Hematopoietic multipotent progenitor cell treated with erythropoietin and hydrocortisone succinate and interleukin-3 and kit ligand, for 6 days (in vitro differentiated cells): ENCODE data around the gene RBL1.
"Not testable (repeated sequence)": the region's sequence is repeated elsewhere in the genome, so short reads cannot be mapped to it uniquely, and the experiment has no call there.

ENCODE experiments used
- DNase-seq: peaks from one replicate; pipeline ENCODE4 v3.0.0-alpha.2; 2015

The RBL1 gene

DNA sequence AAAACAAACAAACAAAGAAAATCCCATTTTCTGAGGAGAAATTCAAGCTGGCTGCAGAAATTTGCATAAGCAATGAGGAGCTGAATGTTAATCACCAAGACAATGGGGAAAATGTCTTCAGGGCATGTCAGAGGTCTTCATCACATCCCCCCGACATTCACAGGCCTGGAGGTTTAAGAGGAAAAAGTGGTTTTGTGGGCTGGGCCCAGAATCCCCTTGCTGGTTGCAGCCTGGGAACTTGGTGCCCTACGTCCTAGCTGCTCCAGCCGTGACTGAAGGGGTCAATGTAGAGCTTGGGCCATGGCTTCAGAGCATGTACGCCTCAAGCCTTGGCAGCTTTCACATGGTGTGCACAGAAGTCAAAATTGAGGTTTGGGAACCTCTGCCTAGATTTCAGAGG is 101.6 kb downstream of the RBL1 start:
- not testable (repeated sequence) for DNase-seq

DNA sequence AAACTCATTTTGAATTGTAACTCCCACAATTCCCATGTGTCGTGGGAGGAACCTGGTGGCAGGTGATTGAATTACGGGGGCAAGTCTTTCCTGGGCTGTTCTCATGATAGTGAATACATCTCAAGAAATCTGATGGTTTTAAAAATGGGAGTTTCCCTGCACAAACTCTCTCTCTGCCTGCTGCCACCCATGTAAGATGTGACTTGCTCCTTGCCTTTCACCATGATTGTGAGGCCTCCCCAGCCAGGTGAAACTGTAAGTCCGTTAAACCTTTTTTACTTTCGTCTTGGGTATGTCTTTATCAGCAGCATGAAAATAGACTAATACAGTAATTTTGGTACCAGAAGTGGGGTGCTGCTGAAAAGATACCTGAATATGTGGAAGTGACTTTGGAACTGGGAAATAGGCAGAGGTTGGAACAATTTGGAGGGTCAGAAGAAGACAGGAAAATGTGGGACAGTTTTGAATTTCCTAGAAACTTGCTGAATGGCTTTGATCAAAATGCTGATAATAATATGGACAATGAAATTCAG is 102.9 kb downstream of the RBL1 start:
- no peak for DNase-seq

DNA sequence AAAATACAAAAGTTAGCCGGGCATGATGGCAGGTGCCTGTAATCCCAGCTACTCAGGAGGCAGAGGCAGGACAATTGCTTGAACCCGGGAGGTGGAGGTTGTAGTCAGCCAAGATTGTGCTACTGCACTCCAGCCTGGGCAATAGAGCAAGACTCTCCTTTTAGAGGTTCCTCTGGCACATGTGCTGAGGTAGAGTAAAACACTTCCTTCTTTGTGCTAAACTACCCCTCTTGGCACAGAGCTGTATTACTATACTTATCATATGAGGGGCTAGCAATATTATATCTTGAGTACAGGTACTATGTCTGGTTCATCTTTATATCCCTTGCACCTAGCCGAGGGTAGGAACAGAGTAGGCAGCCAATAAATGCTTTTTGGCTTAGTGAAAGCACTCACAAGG is 104.1 kb downstream of the RBL1 start:
- DNase-seq, result no peak

DNA sequence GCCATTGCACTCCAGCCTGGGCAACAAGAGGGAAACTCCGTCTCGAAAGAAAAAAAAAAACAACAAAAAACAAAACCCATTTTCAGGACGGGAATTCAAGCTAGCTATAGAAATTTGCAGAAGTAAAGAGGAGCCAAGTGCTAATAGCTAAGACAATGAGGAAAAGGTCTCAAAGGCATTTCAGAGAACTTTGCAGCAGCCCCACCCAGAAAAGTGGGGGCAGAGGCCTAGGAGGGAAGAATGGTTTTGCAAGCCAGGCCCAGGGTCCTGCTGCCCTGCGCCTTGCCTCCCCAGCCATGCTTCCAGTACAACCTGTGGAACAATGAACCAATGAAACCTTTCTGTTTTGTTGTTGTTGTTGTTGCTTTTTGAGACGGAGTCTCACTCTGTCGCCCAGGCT is 106.0 kb downstream of the RBL1 start:
- no peak for DNase-seq

DNA sequence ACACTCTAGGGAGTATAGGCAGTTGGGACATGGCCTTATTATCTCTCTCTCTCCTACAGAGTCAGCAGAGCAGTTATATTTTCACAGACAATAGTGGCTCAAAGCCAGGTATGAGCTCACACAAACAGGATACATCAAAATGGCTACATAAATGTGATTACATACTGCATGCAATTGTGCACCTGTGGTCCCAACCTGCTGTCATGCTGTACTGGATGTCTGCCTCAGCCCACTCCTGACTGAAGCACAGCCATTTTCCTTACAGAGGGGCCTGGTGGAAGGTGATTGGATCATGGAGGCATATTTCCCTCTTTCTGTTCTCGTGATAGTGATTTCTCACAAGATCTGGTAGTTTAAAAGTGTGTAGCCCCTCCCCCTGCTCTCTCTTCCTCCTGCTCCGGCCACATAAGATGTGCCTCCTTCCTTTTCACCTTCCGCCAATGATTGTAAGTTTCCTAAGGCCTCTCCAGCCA is 107.3 kb downstream of the RBL1 start:
- no peak for DNase-seq

DNA sequence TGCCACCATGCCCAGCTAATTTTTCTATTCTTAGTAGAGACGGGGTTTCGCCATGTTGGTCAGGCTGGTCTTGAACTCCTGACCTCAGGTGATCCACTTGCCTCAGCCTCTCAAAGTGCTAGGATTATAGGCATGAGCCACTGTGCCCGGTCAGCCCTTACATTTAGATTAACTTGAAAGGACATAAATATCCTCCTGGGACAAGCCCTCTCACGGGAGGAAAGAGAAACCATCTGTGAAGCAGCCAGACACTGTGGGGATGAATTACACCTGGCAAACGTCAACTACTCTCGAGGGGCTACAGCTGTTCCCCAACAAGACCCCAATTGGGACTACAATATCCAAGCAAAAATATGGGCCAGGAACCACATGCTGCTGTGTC is 111.5 kb downstream of the RBL1 start:
- DNase-seq, result no peak

DNA sequence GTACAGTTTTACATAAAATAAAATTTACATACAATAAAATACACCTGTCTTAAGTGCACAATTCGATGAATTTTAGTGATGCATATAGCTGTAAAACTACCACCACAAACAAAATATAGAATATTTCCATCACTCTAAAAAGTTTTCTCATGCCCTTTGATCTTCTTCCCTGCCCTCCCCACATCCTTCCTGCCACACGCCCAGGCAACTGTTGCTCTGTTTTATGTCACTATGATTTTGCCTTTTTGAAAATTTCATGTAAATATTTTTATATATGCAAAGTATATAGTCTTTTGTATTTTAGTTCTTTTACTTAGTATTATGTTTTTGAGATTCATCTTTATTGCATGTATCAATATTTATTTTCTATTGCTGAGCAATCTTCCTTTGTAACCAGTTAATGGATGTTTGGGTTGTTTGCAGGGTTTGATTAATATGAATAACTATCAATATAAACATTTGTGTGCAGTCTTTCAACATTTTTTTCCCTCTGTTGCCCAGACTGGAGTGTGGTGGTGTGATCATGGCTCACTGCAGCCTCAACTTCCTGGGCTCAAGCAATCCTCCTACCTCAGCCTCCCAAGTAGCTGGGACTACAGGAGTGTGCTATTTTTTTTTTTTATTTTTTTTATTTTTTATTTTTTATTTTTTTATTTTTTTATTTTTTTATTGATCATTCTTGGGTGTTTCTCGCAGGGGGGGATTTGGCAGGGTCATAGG is 120.5 kb downstream of the RBL1 start:
- no peak for DNase-seq

DNA sequence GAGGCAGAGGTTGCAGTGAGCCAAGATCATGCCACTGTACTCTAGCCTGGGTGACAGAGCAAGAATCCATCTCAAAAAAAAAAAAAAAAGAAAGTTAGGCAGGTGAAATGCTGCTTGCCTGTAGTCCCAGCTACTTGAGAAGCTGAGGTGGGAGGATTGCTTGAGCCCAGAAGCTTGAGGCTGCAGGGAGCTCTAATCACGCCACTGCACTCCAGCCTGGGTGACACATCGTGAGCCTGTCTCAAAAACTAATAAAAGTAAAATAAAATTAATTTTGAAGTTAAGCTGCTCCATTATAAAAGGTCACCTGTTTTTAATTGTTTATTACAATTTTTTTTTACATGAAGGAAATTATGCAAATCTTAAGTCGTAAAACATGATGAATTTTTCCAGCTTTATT is 121.1 kb downstream of the RBL1 start:
- no peak for DNase-seq

DNA sequence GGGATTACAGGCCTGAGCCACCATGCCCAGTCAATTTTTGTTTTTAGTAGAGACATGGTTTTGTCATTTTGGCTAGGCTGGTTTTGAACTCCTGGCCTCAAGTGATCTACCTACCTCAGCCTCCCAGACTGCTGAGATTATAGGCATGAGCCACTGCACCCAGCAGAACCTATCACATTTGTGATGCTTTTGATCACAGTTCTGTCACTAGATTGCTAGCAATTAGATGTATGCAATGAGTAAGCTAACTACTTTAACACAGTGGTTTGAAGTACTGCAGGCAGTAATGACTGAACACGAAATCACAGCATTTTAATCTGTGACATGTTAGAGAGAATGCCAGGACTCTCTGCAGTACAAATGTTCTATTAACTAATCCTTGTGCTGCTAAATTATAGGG is 124.7 kb downstream of the RBL1 start:
- DNase-seq, result no peak

DNA sequence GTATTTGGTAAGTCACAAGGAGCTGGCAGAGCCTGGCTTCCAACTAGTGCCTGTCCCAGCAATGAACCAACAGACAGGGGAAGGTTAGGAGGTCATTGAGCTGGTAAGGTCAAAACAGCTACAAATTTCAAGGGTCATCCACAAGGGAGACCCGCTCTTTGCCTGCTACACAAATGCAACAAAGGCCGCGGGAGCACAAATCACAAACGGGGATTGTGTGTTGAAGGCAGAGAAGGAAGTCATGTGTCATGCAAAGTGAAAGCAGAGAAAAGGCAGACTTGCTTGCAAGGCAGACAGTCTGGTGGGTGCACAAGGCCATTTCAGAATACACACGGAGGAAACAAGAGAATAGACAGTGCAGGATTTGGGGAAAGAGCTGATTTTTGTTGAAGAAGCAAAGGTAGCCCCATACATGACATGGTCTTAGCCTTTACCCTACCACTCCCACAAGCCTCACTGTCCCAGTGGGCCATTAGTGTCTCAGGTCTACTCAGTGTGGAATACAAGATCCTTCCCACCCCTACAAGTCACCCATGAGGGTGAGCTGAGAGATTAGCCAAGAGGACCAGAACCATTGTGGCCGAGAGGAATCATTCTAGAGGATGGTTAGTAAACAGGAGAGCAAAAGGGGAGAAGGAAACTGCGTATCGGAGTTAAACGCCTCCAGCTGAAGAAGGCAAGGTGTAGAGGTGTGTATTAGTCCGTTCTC is 126.2 kb downstream of the RBL1 start:
- DNase-seq, result no peak

DNA sequence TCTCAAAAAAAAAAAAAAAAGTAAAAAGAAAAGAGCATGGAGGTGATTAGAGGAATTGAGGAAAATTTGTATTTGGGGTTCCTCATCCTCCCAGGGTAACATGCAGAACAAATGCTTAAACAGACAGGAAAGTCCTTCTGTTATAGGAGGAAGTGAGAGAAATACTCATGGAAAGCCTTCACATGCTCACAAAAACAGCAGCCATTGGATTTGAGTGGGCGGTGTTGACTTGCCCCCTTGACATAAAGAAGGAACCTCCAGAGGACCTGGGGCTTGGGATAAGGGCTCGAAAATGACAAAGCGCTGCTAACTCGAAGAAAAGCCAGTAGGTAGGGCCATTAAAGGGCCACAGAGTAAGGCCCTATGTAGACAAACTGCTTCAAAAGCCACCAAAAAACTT is 126.7 kb downstream of the RBL1 start:
- no peak for DNase-seq

DNA sequence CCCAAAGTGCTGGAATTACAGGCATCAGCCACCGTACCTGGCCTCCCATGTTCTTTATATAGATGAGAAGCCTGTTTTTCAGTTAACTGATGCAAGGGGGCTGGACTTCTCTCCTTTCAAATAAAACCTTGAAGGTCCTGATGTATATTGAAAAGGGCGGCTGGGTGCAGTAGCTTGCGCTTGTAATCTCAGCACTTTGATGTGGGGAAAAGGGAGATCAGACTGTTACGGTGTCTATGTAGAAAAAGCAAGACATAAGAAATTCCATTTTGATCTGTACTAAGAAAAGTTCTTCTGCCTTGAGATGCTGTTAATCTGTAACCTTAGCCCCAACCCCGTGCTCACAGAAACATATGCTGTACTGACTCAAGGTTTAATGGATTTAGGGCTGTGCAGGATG is 128.2 kb downstream of the RBL1 start:
- DNase-seq, result no peak

DNA sequence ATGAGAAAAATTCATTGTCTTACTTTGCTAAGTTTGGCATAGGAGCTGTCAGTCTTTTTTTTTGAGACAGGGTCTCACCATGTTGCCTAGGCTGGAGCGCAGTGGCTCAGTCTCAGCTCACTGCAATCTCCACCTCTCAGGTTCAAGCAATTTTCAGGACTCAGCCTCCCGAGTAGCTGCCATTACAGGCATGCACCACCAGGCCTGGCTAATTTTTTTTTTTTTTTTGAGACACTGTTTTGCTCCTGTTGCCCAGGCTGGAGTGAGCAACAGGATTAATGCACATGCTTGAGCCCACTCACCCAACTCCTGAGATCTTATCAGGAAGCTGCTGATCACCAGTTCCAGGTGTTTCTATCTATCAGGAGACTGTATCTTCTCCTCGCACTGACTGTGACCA is 128.8 kb downstream of the RBL1 start:
- not testable (repeated sequence) for DNase-seq

DNA sequence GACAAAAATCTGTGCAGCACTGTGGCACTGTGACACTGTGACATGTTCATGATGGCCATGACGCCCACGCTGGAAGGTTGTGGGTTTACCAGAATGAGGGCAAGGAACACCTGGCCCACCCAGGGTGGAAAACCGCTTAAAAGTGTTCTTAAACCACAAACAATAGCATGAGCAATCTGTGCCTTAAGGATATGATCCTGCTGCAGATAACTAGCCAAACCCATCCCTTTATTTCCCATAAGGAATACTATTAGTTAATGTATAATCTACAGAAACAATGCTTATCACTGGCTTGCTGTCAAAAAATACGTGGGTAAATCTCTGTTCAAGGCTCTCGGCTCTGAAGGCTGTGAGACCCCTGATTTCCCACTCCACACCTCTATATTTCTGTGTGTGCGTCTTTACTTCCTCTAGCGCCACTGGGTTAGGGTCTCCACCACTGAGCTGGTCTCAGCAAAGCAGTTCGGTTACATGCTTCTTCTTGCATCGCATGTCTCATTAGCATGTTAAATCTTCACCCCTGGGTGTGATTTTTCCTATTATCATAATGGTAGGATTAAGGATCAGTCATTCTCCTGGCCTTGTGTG is 133.3 kb downstream of the RBL1 start:
- DNase-seq, result not testable (repeated sequence)

DNA sequence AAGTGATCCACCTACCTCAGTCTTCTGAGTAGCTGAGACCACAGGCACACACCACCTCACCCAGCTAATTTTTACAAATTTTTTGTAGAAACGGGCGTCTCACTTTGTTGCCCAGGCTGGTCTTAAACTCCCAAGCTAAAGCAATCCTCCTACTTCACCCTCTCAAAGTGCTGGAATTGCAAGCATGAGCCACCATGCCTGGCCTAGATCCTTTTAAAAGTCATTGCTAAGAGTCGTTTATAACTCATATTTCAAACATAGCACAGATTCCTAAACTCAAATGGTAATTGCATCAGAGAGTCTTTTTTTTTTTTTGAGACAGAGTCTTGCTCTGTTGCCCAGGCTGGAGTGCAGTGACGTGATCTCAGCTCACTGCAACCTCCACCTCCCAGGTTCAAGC is 136.6 kb downstream of the RBL1 start:
- DNase-seq, result no peak

DNA sequence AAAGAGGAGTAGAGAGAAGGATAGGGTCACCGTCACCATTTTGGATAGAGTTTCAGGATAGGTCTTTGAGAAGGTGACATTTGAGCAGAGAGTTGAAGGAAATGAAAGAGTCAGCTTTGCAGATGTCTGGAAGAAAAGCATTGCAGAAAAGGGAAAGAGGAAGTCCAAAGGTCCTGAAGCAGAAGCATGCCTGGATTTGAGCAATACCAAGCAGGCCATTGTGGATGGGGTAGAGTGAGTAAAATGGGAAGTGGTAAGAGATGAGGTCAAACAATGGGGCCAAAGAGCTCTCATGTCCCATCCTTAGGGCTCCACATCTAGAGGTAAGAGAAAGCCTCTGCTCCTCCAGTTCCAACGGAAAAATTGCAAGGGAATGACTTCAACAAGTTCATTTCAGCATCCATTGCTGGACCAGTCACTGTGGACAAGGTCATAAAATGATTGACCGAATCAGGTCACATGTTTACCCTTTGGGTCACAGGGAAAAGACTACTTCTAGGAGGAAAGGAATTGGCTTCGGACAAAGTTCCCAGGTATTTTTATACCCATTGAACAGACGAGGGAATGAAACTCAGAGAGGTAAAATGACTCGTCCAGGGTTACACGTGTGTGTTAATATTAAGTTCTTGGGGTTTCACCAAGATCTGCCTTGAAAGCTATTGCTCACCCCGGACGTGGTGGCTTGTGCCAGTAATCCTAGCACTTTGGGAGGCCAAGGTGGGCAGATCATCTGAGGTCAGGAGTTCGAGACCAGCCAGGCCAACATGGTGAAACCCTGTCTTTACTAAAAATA is 137.7 kb downstream of the RBL1 start:
- DNase-seq, result peak; percentile 59

DNA sequence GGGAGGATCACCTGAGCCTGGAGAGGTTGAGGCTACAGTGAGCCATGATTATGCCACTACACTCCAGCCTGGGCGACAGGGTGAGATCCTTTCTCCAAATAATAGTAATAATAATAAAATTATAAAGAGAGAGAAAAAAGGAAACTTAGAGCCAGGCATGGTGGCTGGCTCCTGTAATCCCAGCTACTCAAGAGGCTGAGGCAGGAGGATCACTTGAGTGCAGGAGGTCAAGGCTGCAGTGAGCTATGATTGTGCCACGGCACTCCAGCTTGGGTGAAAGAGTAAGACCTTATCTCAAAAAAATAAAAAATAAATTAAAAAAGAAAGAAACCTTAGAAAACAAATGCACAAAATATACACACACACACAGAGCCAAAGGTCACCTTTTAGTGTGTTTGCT is 139.1 kb downstream of the RBL1 start:
- no peak for DNase-seq

DNA sequence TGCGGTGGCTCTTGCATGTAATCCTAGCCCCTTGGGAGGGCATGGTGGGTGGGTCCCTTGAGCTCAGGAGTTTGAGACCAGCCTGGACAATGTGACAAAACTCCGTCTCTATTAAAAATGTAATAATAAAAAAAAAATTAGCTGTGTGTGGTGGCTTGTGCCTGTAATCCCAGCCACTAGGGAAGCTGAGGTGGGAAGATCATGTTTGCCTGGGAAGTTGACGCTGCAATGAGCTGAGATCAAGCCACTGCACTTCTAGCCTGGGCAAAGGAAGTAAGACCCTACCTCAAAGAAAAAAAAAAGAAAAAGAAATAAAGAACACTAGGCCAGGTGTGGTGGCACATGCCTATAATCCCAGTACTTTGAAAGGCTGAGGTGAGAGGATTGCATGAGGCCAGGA is 139.8 kb downstream of the RBL1 start:
- no peak for DNase-seq

DNA sequence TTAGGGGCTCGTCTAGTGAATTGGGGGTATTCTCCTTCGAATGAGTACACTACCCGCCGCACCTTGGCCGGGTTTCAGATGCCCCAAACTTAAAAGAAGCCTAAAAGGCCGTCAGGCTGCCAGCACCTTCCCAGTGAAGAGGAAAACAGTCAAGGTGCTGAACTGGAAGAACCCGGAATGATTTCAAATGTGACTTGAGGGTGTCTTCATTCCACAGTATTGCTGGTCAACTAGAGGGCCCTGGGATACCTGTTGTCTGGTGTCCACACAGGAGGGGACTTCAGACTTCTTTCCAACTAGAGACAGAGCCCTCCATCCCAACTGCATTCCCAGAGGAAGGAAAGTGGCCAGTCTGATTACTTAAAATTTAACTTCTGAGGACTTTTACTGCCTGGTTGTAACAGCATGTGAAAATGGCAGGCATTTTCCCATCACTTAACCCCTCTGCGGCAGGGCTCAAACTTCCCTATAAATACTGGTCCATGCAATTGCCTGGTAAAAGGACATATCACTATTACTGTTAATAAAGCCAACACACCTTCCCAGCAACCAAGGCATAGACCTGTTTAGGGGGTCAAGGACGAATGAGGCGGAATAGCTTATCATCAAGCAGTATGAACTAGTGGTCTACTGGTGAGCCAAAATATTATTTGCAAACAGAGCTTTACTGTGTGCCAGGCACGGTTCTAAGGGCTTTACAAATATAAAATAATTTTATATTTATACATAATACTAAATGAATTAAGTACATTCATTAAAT is 143.6 kb downstream of the RBL1 start:
- DNase-seq, result no peak

DNA sequence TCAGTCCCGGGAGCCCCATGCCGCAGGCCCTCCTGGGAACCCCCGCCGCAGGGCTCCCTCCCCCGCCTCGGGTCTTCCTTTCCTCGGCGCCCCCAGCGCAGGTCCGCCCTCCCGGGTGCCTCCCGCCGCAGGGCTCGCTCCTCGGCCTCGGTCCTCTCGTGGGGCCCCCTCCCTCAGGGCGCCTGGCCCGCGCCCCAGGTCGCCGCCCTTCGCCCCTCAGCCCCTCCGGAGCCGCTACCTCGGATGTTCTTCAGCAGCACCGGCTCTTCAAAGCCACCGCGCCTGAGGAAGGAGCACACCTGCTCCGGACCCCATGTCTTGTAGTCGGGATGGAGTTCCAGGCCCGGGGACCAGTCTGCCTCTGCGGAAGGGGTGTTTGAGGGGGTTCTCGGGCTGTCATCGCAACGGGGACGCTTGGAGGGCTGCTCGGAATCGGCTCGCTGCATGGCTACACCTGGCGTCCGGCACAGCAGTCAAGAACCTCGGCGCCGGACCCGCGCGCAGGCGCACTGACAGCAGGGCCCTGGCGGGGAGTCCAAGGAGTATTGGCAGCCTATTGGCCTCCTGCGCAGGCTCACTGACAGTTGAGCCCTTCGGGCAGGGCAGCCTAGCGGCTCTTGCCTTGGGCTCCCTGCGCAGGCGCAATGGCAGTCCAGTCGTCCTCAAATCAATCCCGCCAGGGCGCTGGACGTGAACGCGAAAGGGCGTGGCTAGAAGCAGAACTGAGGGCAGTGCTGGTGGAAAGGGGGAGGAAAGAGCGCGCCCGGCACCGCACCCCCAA is 144.4 kb downstream of the RBL1 start, which contains the start of gene SAMHD1:
Gene SAMHD1 (minus strand): TSS at position 511 of the 781 bp plus-strand sequence. CDS start 65 bp downstream, at position 446.
- peak; percentile 99 for DNase-seq
